Tibial artery (tissue), 4 donors: ENCODE data around the gene BCAP31.
A peak's percentile ranks its signal among the peaks of the same experiment; 100 is the strongest.
"Not testable (repeated sequence)": the region's sequence is repeated elsewhere in the genome, so short reads cannot be mapped to it uniquely, and the experiment has no call there.

ENCODE experiments used
- DNase-seq, 2 donors: peaks; one replicate each; pipeline ENCODE4 v3.0.0-alpha.2; 2019
- H3K27ac ChIP-seq, 2 donors: fragments of 200-600 bp; sonication (generic) in 1 of 2; 1 replicate in 1 of 2; 2 replicates in 1 of 2; pipeline ENCODE4 v1.5.1; 2018 to 2019; ENCODE audit warnings: mild to moderate bottlenecking in 1 of 2
- H3K27me3 ChIP-seq, 2 donors: fragments of 200-600 bp; sonication (generic) in 1 of 2; one replicate each; pipeline versions ENCODE4 v1.5.1 to v1.6.0; 2016 to 2019
- H3K36me3 ChIP-seq, 3 donors: fragments of 200-600 bp; sonication (generic) in 2 of 3; one replicate each; pipeline ENCODE4 v1.5.1; 2016 to 2019; ENCODE audit warnings: mild to moderate bottlenecking in 2 of 3
- H3K4me1 ChIP-seq, 4 donors: fragments of 200-600 bp; sonication (generic) in 2 of 4; 1 replicate in 3 of 4; 2 replicates in 1 of 4; pipeline ENCODE4 v1.5.1; 2016 to 2019
- H3K4me3 ChIP-seq, 2 donors: fragments of 200-600 bp; sonication (generic) in 1 of 2; 1 replicate in 1 of 2; 2 replicates in 1 of 2; pipeline ENCODE4 v1.5.1; 2018 to 2019; ENCODE audit warnings: mild to moderate bottlenecking in 2 of 2
- H3K9me3 ChIP-seq, 3 donors: fragments of 200-600 bp; sonication (generic) in 1 of 3; one replicate each; pipeline ENCODE4 v1.5.1; 2016 to 2019
- CTCF ChIP-seq, 2 experiments: fragments of 200-600 bp in 1 of 2; fragments of 450-650 bp in 1 of 2; IDR thresholded peaks; one replicate each; pipeline ENCODE4 v1.5.1; 2017 to 2019; ENCODE audit warnings: antibody characterized with exemption in 2 of 2, mild to moderate bottlenecking in 1 of 2, moderate library complexity in 1 of 2
- intact Hi-C: fragments of 100-400 bp; cut with DNase I; formaldehyde crosslinking; loops from one replicate; pipeline ENCODE4 v1.15.0; 2023; ENCODE audit warnings: low total_unique reads

BCAP31 gene

GRCh38 chrX:153700376-153700945, 23.7 kb downstream of the BCAP31 start:
- intact Hi-C loops = no loop called here
- DNase-seq = no peak
- Histone ChIP-seq H3K36me3 (peaks cover 0 to 54% (median 17%) of the 10 kb centered on the region in 3 donors), H3K27me3 (no peaks in the 10 kb centered on the region), H3K4me1 (peaks cover 0 to 29% (median 5%) of the 10 kb centered on the region in 4 donors), H3K9me3 (no peaks in the 10 kb centered on the region), H3K27ac (peak overlapping the region; percentile 59 to 72), H3K4me3 (no peak overlapping the region)
- no peak for TF ChIP-seq CTCF (IDR thresholded peaks at IDR 0.05)

- H3K27ac ChIP-seq = peak overlapping the region; percentile 59 to 72
- peaks cover 0 to 55% (median 17%) of the 10 kb centered on the region in 3 donors for H3K36me3 ChIP-seq
- DNase-seq = peak in 1 of 2 donors; percentile 84
- H3K4me3 ChIP-seq, H3K9me3 ChIP-seq, H3K27me3 ChIP-seq, intact Hi-C loops: not testable (repeated sequence)
- H3K4me1 ChIP-seq = peaks cover 0 to 23% (median 5%) of the 10 kb centered on the region in 4 donors
Observed at GRCh38 chrX:153699784-153700371, 24.3 kb downstream of the BCAP31 start.

DNA sequence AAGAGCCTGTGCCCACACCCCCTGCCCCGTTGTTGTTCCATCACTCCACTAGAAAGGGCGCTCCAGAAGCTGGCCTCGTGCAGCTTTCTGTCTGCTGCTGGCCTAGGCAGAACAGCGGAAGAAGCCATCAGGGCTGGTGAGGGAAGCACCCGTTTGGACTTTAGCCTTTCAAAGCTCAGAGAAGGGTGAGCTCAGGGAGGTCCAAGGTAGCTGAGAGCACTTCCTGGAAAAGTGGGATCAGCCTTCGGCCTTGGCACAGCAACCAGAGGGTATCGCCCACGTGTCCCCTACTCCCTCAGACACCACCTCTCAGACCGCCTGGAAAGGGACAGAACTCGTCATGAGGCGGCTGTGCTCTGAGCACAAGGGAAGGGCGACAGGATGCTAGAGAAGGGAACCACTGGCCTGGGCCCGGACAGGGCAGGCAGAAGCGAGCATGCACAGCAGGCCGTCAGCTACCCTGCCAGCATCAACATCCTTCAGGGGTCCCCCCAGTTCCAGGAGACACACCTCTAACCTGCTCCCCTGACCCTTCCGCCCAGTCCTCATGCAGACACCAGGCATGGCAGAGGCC, 24.9 kb downstream of the BCAP31 start:
- DNase-seq, H3K4me3 ChIP-seq, H3K9me3 ChIP-seq, intact Hi-C loops, H3K27me3 ChIP-seq: not testable (repeated sequence)
- H3K36me3 ChIP-seq = peaks cover 0 to 61% (median 18%) of the 10 kb centered on the region in 3 donors
- H3K27ac ChIP-seq = peak overlapping the region; percentile 59 to 72
- peaks cover 0 to 23% (median 5%) of the 10 kb centered on the region in 4 donors for H3K4me1 ChIP-seq

DNA sequence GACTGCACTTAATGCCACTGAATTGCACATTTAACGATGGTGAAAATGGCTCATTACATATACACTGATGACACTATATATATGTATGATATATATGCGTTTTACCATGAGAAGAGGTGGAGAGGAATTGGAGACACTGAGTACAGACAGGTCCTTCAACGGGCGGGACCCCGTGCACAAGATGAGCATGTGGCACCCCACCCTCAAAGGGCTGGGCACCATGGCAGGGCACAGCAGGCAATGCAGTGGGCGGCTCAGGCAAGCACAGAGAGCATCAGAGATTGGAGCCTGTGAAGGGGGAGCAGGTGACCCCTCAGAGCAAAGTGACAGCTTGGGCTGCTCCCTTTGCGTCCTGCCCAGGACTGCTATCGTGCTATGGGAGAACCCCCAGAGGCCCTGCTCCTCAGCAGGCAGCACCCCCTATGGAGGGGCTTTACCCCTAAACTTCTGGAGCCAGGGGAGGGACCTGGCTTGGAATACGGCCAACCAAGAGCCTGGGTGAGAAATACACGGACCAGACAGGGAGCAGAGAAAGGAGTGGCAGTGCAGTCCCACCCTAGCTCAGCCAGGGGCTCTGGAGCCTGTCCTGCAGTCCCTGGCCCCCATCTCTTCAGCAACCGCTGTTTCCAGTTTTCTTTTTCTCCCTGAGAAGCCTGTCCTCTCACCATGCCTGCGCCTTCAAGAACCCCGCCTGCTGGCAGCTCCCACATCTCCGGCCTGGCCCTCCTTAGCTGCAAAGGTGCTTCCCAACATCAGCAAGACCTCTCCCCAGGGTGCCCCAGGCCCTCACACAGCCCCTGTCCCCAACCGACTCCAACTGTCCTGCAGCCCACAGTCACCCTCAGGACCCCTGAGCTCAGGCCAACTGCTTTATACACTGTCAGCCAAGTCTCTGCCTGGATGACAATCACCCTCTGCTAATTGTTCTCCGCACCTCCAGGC, 26.0 kb downstream of the BCAP31 start:
- H3K4me1 ChIP-seq = peaks cover 0 to 20% (median 5%) of the 10 kb centered on the region in 4 donors
- no peak overlapping the region for H3K27ac ChIP-seq
- peaks cover 0 to 64% (median 21%) of the 10 kb centered on the region in 3 donors for H3K36me3 ChIP-seq
- H3K9me3 ChIP-seq = no peaks in the 10 kb centered on the region
- no peak for DNase-seq
- H3K4me3 ChIP-seq = no peak overlapping the region
- TF ChIP-seq CTCF (IDR thresholded peaks at IDR 0.05) = no peak
- intact Hi-C loops = no loop called here
- no peaks in the 10 kb centered on the region for H3K27me3 ChIP-seq

DNA sequence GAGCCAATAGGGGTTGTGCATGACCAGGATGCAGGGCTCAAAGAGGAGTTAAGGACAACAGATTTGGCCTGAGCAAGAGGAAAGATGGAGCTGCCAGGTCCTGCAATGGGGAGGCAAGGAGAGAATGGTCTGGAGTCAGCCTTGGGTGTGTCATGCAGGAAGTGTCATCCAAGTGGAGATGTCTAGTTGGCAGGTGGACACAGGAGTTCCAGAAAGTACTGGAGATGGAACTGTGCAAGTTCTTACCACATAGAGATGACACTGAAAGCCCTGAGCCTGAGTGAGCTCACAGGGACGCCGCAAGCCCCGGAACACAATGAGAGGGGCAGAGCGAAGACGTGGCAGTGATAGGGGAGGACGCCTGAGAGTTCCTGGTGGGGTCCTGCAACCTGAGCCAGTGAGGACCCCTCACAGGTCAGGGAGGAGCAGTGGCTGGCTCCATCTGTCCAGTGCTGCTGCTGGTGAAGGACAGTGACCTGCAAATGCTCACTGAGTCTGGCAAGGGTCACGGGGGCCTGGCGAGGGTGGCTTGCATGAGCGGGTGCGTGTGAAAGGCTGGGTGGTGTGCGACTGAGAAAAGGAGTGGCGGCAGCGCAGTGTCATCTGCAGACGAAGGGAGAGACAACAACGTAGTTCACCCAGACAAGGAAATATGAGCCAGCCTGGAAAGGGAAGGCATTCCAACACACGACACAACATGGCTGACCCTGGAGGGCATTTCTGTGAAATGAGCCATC, 27.0 kb downstream of the BCAP31 start:
- Histone ChIP-seq H3K36me3 (peaks cover 0 to 55% (median 14%) of the 10 kb centered on the region in 3 donors), H3K4me1 (peaks cover 0 to 16% (median 2%) of the 10 kb centered on the region in 4 donors)
- intact Hi-C loops, H3K27ac ChIP-seq, DNase-seq, H3K27me3 ChIP-seq, H3K4me3 ChIP-seq, H3K9me3 ChIP-seq: not testable (repeated sequence)

DNA sequence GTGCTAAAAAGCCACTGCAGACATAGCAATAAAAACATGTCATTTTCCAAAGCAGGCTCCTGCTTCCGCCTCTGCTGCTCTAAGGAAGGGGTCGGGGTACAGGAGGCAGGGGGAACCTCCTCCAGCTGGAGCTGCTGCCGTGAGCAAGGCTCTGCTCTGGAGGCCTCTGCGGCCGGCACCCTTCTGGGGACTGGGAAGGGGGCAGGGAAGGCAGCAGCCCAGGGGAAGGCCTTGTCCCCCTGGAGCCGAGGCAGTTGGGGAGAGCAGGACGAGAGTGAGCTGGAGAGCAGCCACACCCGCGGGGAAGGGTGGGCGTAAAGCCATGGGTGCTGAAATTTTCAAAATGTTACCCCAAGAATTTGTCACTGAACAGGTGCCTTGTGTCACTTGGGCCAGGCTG, 27.6 kb downstream of the BCAP31 start:
- intact Hi-C loops, H3K27me3 ChIP-seq, H3K9me3 ChIP-seq, DNase-seq, H3K27ac ChIP-seq, H3K4me3 ChIP-seq: not testable (repeated sequence)
- Histone ChIP-seq H3K4me1 (peaks cover 0 to 16% (median 2%) of the 10 kb centered on the region in 4 donors), H3K36me3 (peaks cover 0 to 49% (median 8%) of the 10 kb centered on the region in 3 donors)

GRCh38 chrX:153696100-153696499, 28.1 kb downstream of the BCAP31 start:
- Histone ChIP-seq H3K36me3 (peaks cover 0 to 45% (median 4%) of the 10 kb centered on the region in 3 donors), H3K4me3 (no peak overlapping the region), H3K9me3 (no peaks in the 10 kb centered on the region), H3K27ac (no peak overlapping the region), H3K27me3 (no peaks in the 10 kb centered on the region), H3K4me1 (peaks cover 0 to 16% (median 2%) of the 10 kb centered on the region in 4 donors)
- no peak for DNase-seq
- TF ChIP-seq CTCF (IDR thresholded peaks at IDR 0.05) = no peak
- intact Hi-C loops = no loop called here
